Stimulated activated CD4-positive, alpha-beta T cell treated with anti-CD3 and anti-CD28 coated beads, TNF-alpha, amount 100 ng/mL, for 24 hours (primary cell): ENCODE measurements around the gene RGPD8.
A peak's percentile ranks its signal among the peaks of the same experiment; 100 is the strongest.
"Not testable (repeated sequence)": the region's sequence is repeated elsewhere in the genome, so short reads cannot be mapped to it uniquely, and the experiment has no call there.

Source experiments
- DNase-seq, 3 experiments: peaks; one replicate each; pipeline ENCODE4 v3.0.0-alpha.2; 2020; ENCODE audit warnings: low read depth in 3 of 3

The RGPD8 gene

GRCh38 chr2:112433480-112433879 lies at the start of gene RGPD8:
Gene RGPD8, minus strand, starts transcription at chr2:112433645. Its CDS starts 192 bp downstream, at chr2:112433453.
- DNase-seq, result peak; percentile 69 to 86 (median 69)

- no peak for DNase-seq
These were observed 49.6 kb upstream of the RGPD8 start for GRCh38 chr2:112483042-112483473.

- DNase-seq, result peak in 2 of 3 experiments; percentile 3 to 47
These were observed 49.0 kb upstream of the RGPD8 start for GRCh38 chr2:112482309-112483041.

DNA sequence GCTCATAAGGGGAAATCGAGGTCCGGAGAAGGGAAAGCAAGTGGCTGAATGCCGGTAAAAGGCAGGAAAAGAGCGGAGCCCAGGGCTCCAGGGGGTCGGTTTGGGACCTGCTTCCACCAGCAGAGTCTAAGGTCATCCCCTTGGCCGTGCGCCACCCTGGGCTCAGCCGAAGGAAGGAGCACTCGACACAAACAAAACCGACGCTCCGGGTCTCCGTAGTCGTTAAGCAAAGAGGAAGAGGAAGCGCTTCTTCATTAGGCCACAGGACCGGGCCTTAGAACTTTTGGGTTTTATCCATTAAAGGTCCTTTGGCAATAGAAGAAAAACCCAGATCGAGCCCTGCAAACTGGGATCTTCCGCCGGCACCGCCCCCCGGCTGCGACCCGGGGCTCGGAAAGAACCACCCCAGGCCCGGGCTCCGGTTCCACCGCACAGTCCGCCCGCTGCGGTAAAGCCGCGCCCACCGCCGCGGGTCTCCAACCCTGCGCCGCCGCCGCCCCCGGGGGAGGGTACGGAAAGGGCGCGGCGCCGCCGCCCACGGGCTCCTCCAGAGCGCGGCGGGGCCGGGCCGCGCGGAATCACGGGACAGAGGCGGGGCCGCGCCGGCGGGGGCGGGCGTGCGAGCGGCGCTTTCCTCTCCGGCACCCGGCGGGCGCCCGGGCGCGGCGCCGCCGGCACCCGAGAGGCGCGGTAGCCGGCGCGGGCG lies 48.2 kb upstream of the RGPD8 start, which contains the start of gene TTL:
Gene TTL, plus strand, starts transcription at position 629 of the 706 bp plus-strand sequence. CDS start 189 bp downstream, outside the sequence.
- DNase-seq, result peak; percentile 59 to 76 (median 67)

DNA sequence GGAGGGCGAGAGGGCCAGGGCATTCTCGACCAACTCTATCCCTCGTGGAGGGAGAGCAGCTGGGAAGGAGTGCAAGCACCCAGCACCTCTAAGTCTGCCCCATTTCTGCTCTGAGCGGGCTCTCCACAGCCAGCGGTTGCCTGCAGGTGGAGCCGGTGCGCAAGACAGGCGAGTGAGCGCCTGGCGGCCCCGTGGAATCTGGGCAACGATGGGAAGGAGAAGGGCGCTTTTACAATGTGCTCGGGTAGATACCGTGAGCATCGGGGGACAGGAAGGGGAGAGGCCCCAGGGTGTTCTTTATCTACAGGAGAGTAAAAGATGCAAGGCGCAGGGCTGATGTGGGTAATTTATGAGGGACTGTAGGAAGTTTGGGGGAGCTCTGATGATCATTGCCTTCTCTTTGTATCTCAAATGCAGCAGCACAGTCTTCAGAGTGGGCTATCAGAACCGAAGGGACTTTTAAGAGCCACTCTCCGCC lies 47.6 kb upstream of the RGPD8 start:
- peak; percentile 67 to 83 (median 72) for DNase-seq

DNA sequence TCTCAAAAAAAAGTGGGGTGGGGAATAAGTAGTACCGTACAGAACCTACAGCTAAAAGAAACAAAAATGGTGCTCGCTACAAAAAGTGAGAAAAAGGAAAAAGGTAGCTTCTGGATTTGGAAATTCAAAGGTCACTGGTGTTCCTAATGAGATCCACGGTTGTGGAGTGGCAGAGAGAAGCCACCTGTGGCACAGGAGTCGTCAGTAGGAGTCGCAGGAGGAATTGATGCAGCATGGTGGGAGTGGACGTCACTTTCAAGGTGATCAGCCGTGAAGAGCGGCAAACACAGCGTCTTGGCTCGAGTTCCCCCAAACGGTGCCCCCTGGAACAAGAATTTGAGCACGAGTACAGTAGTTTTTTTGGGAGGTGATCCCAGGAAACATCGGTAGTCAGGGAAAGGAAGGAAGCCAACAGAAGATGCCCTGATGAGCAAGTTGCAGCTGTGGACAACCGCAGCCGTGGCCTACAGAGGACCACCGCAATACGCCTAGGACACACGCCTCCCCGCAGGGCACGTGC lies 47.1 kb upstream of the RGPD8 start:
- DNase-seq, result peak in 1 of 3 experiments; percentile 23

GRCh38 chr2:112476434-112476833 lies 43.0 kb upstream of the RGPD8 start:
- DNase-seq, result no peak

DNA sequence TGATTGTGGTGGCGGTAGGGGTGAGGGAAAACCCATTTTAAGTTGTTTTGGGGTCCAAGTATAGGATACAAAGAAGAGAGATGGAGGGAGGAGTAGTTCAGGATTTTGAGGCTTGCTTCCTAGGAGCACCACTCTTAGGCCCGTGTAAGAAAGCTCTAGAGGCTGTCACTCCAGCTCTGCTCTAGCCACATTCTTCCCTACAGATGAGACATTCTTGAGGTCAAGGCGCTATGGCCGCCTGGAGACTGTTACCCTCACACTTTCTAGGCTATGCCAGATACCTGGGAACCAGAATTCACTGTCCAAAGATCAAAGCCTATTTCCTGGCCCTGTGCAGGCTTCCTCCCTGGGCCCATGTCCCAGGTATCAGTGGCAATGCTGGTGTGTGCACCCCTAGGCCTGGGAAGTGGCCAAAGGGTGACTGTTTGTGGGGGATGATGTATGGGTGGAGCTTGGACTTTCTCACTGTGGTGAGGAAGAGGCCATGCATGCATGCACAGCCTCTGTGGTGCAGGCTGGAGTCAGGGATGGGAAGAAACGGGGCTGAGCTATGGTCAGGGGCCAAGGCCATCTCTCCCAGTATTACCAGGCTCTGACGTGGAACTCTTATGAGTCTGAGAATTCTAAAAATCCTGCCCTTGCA lies 41.5 kb upstream of the RGPD8 start:
- DNase-seq, result no peak

DNA sequence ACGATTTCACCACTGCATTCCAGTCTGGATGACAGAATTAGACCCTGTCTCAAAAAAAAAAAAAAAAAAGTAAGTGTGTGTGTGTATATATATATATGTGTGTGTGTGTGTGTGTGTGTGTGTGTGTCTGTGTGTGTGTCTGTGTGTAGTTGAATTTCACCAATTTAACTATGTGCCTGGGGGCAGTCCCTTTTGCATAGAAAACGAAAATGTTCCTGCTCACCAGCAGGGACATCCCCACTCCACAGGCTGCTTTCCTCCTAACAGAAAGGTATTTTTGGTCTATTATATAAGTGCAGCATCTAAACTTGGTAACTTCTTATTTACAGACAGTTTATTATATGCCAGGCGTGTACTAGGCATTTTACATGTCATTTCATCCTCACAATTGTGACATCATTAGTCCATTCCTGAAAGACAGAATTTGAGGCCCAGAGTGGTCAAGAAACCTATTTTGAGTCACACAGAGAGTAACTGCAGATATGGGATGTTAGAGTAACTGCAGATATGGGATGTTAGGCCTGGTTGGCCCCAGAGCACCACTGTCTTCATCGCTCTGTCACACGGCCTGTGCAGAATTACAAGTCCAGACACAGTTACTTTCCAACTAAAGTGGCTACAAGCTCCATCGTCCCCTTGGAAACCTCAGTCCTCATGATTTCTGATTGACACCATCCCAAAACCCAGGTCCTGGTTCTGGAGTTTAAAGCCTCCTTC lies 39.3 kb upstream of the RGPD8 start:
- DNase-seq, result no peak

DNA sequence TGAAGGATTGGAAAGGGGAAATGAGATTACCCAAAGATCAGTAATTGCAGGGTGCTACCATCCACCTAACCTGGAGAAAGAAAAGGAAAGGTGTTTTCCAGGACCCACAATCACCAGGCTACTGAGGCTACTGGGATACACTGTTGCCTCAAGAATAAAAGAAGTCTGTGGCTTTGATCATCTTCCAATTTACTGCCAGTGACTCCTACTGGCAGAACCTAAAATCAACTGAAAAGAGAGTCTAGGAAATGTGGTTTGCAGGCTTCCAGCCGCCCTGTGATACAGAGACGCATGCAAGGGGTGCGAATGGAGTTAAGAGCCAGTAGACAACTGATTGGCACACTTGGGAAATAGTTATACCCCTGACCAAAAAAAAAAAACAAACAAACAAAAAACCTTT lies 31.9 kb upstream of the RGPD8 start:
- no peak for DNase-seq

DNA sequence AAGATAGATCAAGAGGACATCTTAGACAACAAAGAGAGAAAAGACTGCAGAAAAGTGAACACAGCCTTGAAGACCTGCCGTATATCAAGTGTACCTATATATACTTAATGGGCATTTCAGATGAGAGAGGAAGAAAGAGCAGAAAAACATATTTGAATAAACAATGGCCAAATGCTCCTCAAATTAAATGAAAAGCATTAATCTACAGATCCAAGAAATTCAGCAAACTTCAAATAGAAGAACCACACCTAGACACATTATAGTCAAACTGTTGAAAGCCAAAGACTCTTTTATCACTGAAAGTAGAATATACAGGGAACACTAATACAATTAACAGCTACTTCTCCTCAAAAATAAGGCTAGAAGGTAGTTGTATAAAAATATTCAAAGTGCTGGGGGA lies 29.8 kb upstream of the RGPD8 start:
- DNase-seq, result no peak

GRCh38 chr2:112462178-112462577 lies 28.7 kb upstream of the RGPD8 start:
- no peak for DNase-seq

GRCh38 chr2:112459372-112459771 lies 25.9 kb upstream of the RGPD8 start:
- DNase-seq, result no peak

- DNase-seq, result no peak
These were observed 21.1 kb upstream of the RGPD8 start for GRCh38 chr2:112454586-112454985.

- no peak for DNase-seq
These were observed 17.9 kb upstream of the RGPD8 start for GRCh38 chr2:112451317-112451716.

DNA sequence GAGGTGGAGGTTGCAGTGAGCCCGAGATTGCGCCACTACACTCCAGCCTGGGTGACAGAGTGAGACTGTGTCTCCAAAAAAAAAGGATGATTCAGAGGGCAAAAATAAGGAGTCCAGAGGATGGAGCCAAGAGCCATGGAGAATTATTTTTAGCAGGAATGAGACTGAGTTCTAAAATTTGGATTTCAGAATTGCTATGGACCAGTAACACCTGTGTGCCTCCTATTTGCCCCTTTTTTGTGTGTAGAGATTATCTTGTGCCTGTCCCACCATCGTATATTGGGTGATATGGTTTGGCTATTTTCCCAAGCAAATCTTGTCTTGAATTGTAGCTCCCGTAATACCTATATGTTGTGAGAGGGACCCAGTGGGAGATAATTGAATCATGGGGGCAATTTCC lies 16.4 kb upstream of the RGPD8 start:
- no peak for DNase-seq

DNA sequence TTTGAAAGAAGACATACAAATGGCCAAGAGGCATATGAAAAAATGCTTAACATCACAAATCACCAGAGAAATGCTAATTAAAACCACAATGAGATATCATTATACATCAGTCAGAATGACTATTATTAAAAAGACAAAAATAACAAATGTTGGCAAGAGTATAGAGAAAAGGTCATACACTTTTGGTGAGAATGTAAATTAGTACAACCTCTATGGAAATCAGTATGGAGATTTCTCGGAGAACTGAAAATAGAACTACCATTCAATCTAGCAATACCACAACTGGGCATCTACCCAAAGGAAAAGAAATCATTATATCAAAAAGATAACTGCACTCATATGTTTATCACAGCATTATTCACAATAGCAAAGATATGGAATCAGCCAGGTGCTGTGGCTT lies 10.8 kb upstream of the RGPD8 start:
- DNase-seq, result not testable (repeated sequence)

DNA sequence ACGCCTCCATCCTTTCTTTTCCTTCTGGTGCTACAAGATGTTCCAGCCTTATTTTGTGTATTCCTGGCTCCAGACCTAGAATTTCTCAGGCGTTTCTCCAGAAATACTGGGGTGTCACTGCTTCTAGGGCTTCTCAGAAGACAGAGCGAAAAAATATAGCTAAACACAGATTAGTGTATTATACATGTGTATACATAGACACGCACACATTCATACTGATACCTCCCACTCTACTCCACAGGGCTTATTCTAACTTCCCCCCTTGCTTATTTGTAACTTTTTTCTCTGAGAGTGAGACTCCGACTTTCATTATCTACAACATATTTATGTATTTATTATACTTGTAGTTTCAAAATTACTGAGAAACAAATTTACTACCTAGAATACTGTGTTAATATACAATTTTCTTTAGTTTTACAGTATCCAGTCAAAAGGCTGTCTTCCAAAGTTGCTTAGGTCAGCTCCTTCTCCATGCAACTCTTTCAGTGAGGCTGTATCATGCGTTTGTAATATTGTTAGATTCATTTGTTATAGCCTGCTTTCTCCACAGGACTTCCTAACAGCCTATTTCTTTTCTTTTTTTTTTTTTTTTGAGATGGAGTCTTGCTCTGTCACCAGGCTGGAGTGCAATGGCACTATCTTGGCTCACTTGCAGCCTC lies 5.3 kb upstream of the RGPD8 start:
- not testable (repeated sequence) for DNase-seq

DNA sequence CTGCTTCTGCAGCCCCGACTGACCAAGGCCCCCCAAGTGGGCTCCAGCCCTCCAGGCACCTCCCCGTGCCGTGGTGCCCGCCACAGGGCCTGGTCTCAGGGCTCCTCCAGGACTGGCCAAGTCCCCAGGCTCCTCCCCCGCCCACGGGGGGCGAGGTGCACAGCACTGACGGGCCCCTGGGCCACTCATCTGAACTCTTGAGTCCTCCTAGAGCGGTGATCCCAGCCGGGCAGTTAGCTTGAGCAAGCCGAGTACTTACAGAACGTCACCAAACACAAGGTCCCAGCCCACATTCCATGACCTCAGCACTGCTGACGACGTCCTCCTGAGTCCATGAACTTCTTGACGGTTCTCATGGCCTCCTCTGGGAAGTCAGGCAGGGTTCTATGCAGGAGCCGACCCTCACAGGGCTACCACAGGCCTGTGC lies 4.0 kb upstream of the RGPD8 start:
- not testable (repeated sequence) for DNase-seq

DNA sequence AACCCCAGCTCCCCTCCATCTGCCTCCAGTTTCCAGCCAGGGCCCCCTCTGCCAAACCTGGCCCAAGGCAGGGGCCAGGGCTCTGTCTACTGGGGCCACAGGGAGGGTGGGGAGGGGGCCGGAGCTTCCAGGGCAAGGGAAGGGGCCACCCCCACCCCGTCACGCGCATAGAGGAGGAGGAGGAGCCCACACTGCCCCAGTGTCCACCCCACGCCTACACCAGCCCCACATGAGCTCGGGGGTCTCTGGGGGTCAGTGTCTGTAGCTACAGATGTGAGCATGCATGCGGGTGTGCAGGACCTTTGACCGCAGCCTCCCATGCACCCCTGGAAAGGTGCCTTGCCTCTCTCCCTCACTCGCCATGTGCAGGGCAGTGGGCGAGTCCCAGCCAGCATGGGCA lies 3.5 kb upstream of the RGPD8 start:
- not testable (repeated sequence) for DNase-seq
